GM12892 (cell line): Measurements from ENCODE around the gene CEP104.

ENCODE experiments used
- POLR2A ChIP-seq: IDR thresholded peaks from 2 replicates; pipeline ENCODE4 v1.6.1; 2011; ENCODE audit warnings: low read depth, low read length, control low read depth
- POLR2AphosphoS5 ChIP-seq: IDR thresholded peaks from 2 replicates; pipeline ENCODE4 v1.6.1; 2011; ENCODE audit warnings: low read depth, low read length, control low read depth

DNA sequence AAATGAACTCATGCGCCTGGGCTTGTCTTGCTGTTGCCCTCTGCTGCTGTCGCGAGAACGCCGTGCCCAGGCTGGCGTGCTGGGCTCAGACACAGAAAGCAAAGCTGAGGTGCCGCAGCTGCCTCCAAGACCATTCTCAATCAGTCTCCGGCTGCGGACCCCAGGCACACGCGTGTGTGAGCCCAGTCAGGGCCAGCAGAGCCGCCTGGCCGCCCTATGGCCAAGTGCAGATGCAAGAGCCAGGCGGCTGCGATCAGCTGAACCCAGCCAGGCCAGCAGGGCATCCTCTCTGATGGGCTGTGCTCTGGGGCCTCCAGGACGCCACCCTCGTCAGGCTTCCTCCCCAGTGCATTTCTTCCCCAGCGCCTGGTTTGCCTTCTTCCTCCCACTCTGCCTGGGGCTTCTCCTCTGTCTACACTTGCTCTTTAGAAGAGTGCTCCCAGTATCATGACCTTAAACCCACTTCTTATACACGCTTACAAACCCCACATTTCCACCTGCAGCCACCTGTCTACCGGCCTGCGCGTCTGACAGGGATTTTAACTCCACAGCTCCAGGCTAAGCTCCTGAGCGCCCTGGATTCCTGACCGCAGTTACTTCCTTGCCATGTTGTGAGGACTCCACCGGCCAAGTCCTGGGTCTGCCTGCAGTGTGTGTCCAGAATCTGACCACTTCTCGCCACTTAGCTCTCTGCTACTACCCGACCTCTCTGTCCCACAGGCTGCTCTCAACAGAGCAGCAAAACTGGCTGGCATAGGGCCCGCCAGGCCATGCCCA, 39.0 kb downstream of the CEP104 start:
- no peak for TF ChIP-seq POLR2AphosphoS5
- TF ChIP-seq POLR2A: no peak
